ENCODE results near the gene SNAPC5. TPM values are rescaled to one million over a fixed set of nuclear protein-coding genes. Genes with fewer than 3 reads are reported as not detected.

Gene SNAPC5
- total and polyA plus RNA-seq, 2 of the 8 experiments (the other 6 are each of a cell fraction or from before 2014, with no cell fraction given), result 18.7 to 23.1 TPM

- TF ChIP-seq KDM1A (IDR thresholded peaks at IDR 0.05; ENCODE audit: borderline replicate concordance, low read length), result no peak
- no peak for TF ChIP-seq PHF8 (conservative IDR thresholded peaks at IDR 0.05; ENCODE audit: low read depth, low read length)
- TF ChIP-seq, protein P1, sequence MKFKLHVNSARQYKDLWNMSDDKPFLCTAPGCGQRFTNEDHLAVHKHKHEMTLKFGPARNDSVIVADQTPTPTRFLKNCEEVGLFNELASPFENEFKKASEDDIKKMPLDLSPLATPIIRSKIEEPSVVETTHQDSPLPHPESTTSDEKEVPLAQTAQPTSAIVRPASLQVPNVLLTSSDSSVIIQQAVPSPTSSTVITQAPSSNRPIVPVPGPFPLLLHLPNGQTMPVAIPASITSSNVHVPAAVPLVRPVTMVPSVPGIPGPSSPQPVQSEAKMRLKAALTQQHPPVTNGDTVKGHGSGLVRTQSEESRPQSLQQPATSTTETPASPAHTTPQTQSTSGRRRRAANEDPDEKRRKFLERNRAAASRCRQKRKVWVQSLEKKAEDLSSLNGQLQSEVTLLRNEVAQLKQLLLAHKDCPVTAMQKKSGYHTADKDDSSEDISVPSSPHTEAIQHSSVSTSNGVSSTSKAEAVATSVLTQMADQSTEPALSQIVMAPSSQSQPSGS (IDR thresholded peaks at IDR 0.05; ENCODE audit: low read length), result no peak
- no peak for TF ChIP-seq FOSL1 (IDR thresholded peaks at IDR 0.05; ENCODE audit: insufficient read depth, low read depth, low read length)
- TF ChIP-seq BACH1 (IDR thresholded peaks at IDR 0.05; ENCODE audit: low read length), result no peak
- no peak for TF ChIP-seq POLR2A (IDR thresholded peaks at IDR 0.05; ENCODE audit: control extremely low read depth in 1 of 2, low read depth in 2 of 2, low read length in 2 of 2)
Observed at GRCh38 chr15:66474963-66475362, 22.6 kb downstream of the SNAPC5 start (continued).
